Measurements from ENCODE around the gene IFNK.

Gene IFNK

GRCh38 chr9:27563738-27564430 is 39.8 kb downstream of the IFNK start:
- DNase-seq (ENCODE audit: low read depth): no peak
- no peak overlapping the region for H3K4me3 ChIP-seq (ENCODE audit: low read length)
- TF ChIP-seq CTCF (conservative IDR thresholded peaks at IDR 0.05; ENCODE audit: low read depth, low read length): no peak

GRCh38 chr9:27564670-27565069 is 40.6 kb downstream of the IFNK start:
- no peak overlapping the region for H3K4me3 ChIP-seq (ENCODE audit: low read length)
- no peak for DNase-seq (ENCODE audit: low read depth)
- no peak for TF ChIP-seq CTCF (conservative IDR thresholded peaks at IDR 0.05; ENCODE audit: low read depth, low read length)

- H3K4me3 ChIP-seq (ENCODE audit: low read length): no peak overlapping the region
- DNase-seq (ENCODE audit: low read depth): no peak
- TF ChIP-seq CTCF (conservative IDR thresholded peaks at IDR 0.05; ENCODE audit: low read depth, low read length): no peak
Measured at GRCh38 chr9:27565696-27566095, 41.6 kb downstream of the IFNK start.

GRCh38 chr9:27566118-27566517 is 42.0 kb downstream of the IFNK start:
- H3K4me3 ChIP-seq (ENCODE audit: low read length): no peak overlapping the region
- no peak for TF ChIP-seq CTCF (conservative IDR thresholded peaks at IDR 0.05; ENCODE audit: low read depth, low read length)
- no peak for DNase-seq (ENCODE audit: low read depth)

- no peak for DNase-seq (ENCODE audit: low read depth)
- H3K4me3 ChIP-seq (ENCODE audit: low read length): no peak overlapping the region
- TF ChIP-seq CTCF (conservative IDR thresholded peaks at IDR 0.05; ENCODE audit: low read depth, low read length): no peak
Measured at GRCh38 chr9:27569406-27569805, 45.3 kb downstream of the IFNK start.

- no peak for DNase-seq (ENCODE audit: low read depth)
- no peak for TF ChIP-seq CTCF (conservative IDR thresholded peaks at IDR 0.05; ENCODE audit: low read depth, low read length)
- no peak overlapping the region for H3K4me3 ChIP-seq (ENCODE audit: low read length)
Measured at GRCh38 chr9:27571011-27571410, 46.9 kb downstream of the IFNK start.

- H3K4me3 ChIP-seq (ENCODE audit: low read length): peak overlapping the region; percentile 68
- no peak for TF ChIP-seq CTCF (conservative IDR thresholded peaks at IDR 0.05; ENCODE audit: low read depth, low read length)
- no peak for DNase-seq (ENCODE audit: low read depth)
Measured at GRCh38 chr9:27572061-27572460, 48.0 kb downstream of the IFNK start.
